ENCODE measurements around the gene NT5DC4. TPM values are rescaled to one million over a fixed set of nuclear protein-coding genes. Genes with fewer than 3 reads are reported as not detected.

NT5DC4 gene
- total RNA-seq, 6 experiments from 2014 or later: not detected

GRCh38 chr2:112750560-112750843 lies 29.7 kb downstream of the NT5DC4 start:
- H3K27ac Mint-ChIP-seq: peak overlapping the region; percentile 99
- H3K4me1 Mint-ChIP-seq (ENCODE audit: low read depth): peaks cover 67% of the 10 kb centered on the region
- no peak for TF ChIP-seq CTCF (IDR thresholded peaks at IDR 0.05)
- no peaks in the 10 kb centered on the region for H3K27me3 Mint-ChIP-seq (ENCODE audit: insufficient read depth)
- H3K9me3 Mint-ChIP-seq: no peaks in the 10 kb centered on the region
- peak; percentile 68 for DNase-seq
- peaks cover 19% of the 10 kb centered on the region for H3K36me3 Mint-ChIP-seq (ENCODE audit: low read depth)
- peak overlapping the region; percentile 33; the same call in 1 of the 2 replicates for H3K4me3 Mint-ChIP-seq

DNA sequence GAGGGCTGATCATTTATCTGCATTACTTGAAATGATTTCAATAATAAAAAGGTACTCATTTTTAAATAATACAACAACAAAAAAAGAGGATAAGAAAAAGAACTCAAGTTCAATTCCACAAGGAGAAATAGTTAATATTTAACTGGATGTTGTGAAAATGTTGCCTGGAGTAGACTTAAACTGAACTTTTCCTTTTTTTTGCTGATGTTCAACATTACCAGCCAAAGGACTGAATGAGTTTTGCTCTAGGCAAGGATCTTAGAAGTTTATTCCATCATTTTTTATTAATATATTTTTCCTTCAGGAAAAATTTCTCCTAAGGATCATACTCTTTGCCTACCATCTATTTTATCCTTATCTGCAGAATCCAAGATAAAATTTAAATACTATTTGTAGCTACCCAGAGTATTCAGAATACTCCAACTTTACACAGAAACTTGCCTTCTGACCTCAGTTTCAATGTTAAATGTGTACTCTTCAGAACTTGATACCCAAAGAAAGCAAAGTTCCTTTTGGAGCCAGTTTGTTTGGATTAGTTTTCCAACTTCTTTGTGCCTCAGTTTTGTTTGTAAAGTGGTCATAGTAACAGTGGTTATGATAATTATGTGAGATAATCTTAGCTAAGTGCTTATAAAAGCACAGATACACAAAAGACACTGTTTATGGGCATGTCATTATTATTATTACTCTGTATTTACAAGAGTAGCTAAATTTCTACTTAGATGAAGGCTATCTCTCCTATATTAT lies 30.8 kb downstream of the NT5DC4 start:
- Mint-ChIP-seq H3K27me3 (ENCODE audit: insufficient read depth) (no peaks in the 10 kb centered on the region), H3K9me3 (no peaks in the 10 kb centered on the region), H3K4me3 (no peak overlapping the region; the same call in 1 of the 2 replicates), H3K27ac (peak overlapping the region; percentile 99), H3K36me3 (ENCODE audit: low read depth) (peaks cover 30% of the 10 kb centered on the region), H3K4me1 (ENCODE audit: low read depth) (peaks cover 68% of the 10 kb centered on the region)
- peak; percentile 10 for DNase-seq
- TF ChIP-seq CTCF (IDR thresholded peaks at IDR 0.05): no peak

- peaks cover 69% of the 10 kb centered on the region for H3K4me1 Mint-ChIP-seq (ENCODE audit: low read depth)
- peaks cover 33% of the 10 kb centered on the region for H3K36me3 Mint-ChIP-seq (ENCODE audit: low read depth)
- H3K27me3 Mint-ChIP-seq (ENCODE audit: insufficient read depth): no peaks in the 10 kb centered on the region
- no peak for DNase-seq
- no peak for TF ChIP-seq CTCF (IDR thresholded peaks at IDR 0.05)
- peak overlapping the region; percentile 75 for H3K27ac Mint-ChIP-seq
- no peak overlapping the region for H3K4me3 Mint-ChIP-seq
- no peaks in the 10 kb centered on the region for H3K9me3 Mint-ChIP-seq
Measured at GRCh38 chr2:112752667-112753066, 31.8 kb downstream of the NT5DC4 start.

GRCh38 chr2:112754564-112754963 lies 33.7 kb downstream of the NT5DC4 start:
- TF ChIP-seq CTCF (IDR thresholded peaks at IDR 0.05): no peak
- DNase-seq: no peak
- peaks cover 41% of the 10 kb centered on the region for H3K36me3 Mint-ChIP-seq (ENCODE audit: low read depth)
- no peaks in the 10 kb centered on the region for H3K27me3 Mint-ChIP-seq (ENCODE audit: insufficient read depth)
- no peaks in the 10 kb centered on the region for H3K9me3 Mint-ChIP-seq
- peaks cover 77% of the 10 kb centered on the region for H3K4me1 Mint-ChIP-seq (ENCODE audit: low read depth)
- no peak overlapping the region for H3K4me3 Mint-ChIP-seq
- H3K27ac Mint-ChIP-seq: no peak overlapping the region; the same call in none of the 2 replicates

GRCh38 chr2:112755444-112755843 lies 34.6 kb downstream of the NT5DC4 start:
- peaks cover 41% of the 10 kb centered on the region for H3K36me3 Mint-ChIP-seq (ENCODE audit: low read depth)
- H3K27ac Mint-ChIP-seq: no peak overlapping the region
- TF ChIP-seq CTCF (IDR thresholded peaks at IDR 0.05): no peak
- H3K9me3 Mint-ChIP-seq: no peaks in the 10 kb centered on the region
- no peak overlapping the region for H3K4me3 Mint-ChIP-seq
- no peaks in the 10 kb centered on the region for H3K27me3 Mint-ChIP-seq (ENCODE audit: insufficient read depth)
- DNase-seq: no peak
- peaks cover 69% of the 10 kb centered on the region for H3K4me1 Mint-ChIP-seq (ENCODE audit: low read depth)
